ACC112 (cell line): ENCODE measurements around the gene STXBP6.
A peak's percentile ranks its signal among the peaks of the same experiment; 100 is the strongest.
"Not testable (repeated sequence)": the region's sequence is repeated elsewhere in the genome, so short reads cannot be mapped to it uniquely, and the experiment has no call there.

Source experiments
- H2AFZ ChIP-seq: fragments of 200-600 bp; sonication (generic); one replicate; pipeline ENCODE4 v1.6.0; 2017; ENCODE audit warnings: antibody characterized with exemption, low read length; ENCODE audit not compliant: unreplicated experiment
- H3K27ac ChIP-seq: fragments of 200-600 bp; sonication (generic); 2 replicates; pipeline ENCODE4 v1.5.1; 2014; ENCODE audit warnings: low read depth, mild to moderate bottlenecking, antibody characterized with exemption, low read length, moderate library complexity
- H3K27me3 ChIP-seq: fragments of 200-600 bp; sonication (generic); 2 replicates; pipeline ENCODE4 v1.6.1; 2014; ENCODE audit warnings: mild to moderate bottlenecking, antibody characterized with exemption, low read length, moderate library complexity, mixed read lengths; ENCODE audit not compliant: insufficient read depth
- H3K36me3 ChIP-seq: fragments of 200-600 bp; sonication (generic); 2 replicates; pipeline ENCODE4 v1.6.1; 2016; ENCODE audit warnings: mild to moderate bottlenecking, antibody characterized with exemption, low read length, moderate library complexity, mixed read lengths; ENCODE audit not compliant: insufficient read depth
- H3K4me1 ChIP-seq: fragments of 200-600 bp; sonication (generic); one replicate; pipeline ENCODE4 v1.6.1; 2016; ENCODE audit warnings: low read length, mixed read lengths; ENCODE audit not compliant: insufficient read depth, unreplicated experiment, control insufficient read depth
- H3K4me3 ChIP-seq: fragments of 200-600 bp; sonication (generic); 2 replicates; pipeline ENCODE4 v1.5.1; 2014; ENCODE audit warnings: mild to moderate bottlenecking, low read depth, low read length
- H3K79me2 ChIP-seq: fragments of 200-600 bp; sonication (generic); one replicate; pipeline ENCODE4 v1.6.0; 2016; ENCODE audit warnings: low read length; ENCODE audit not compliant: control insufficient read depth, unreplicated experiment, insufficient read depth

STXBP6 gene

GRCh38 chr14:24971255-24971654, 78.7 kb downstream of the STXBP6 start:
- Histone ChIP-seq H3K4me1 (peaks cover 7% of the 10 kb centered on the region), H3K27ac (no peak overlapping the region), H2AFZ (no peak overlapping the region), H3K4me3 (no peak overlapping the region), H3K36me3 (no peaks in the 10 kb centered on the region), H3K79me2 (no peaks in the 10 kb centered on the region), H3K27me3 (no peaks in the 10 kb centered on the region)

DNA sequence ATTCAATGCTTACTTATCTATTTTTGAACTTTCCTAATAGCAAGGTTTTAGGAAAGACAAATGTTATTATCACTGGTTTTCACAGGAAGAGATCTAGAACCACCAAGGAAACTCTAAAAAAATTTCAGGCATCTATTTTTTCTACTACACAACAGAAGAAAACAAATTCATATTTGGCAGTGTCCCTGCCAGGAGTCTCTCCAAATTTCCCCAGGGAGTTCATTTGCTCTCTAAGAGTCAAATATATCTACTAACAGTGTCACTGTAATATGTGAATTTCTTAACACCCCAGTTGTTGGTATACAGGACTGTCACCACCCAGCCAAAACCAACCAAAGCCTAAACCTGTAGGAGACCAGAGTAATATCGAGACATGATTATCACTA, 83.4 kb downstream of the STXBP6 start:
- no peaks in the 10 kb centered on the region for H3K36me3 ChIP-seq
- H2AFZ ChIP-seq = no peak overlapping the region
- no peaks in the 10 kb centered on the region for H3K27me3 ChIP-seq
- peaks cover 7% of the 10 kb centered on the region for H3K4me1 ChIP-seq
- H3K79me2 ChIP-seq = no peaks in the 10 kb centered on the region
- peak overlapping the region; percentile 32; the same call in 1 of the 2 replicates for H3K27ac ChIP-seq
- H3K4me3 ChIP-seq = no peak overlapping the region

DNA sequence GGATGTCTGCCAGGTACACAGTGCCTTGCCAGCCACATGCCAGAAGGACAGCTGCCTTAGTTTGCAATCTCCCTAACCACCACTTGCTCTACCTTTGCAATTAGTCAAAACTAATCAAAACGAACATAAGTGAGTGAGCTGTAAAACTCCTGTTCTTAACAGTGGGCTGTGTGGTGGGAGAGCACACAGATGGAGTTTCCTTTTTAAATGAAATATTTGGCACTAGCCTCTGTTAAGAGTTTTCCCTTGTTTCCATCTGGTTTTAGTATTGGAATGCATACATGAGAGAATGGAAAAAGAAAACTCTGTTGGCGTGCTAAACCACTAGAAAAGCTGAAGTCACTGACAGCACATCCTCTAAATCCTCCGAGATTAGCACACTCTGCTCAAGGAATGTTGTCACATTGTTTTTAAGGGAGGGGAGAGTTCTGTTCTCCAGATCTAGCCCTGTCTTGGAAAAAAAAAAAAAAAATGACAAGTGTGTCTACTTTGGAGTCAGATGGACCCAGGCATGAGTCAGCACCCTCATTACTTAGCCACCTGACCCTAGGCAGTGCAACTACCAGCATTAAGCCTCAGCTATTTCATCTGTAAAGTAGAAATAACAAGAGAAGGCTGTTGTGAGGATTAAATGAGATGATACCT, 83.9 kb downstream of the STXBP6 start:
- H3K79me2 ChIP-seq = no peaks in the 10 kb centered on the region
- H3K27ac ChIP-seq = peak overlapping the region; percentile 42; the same call in 1 of the 2 replicates
- no peak overlapping the region for H3K4me3 ChIP-seq
- no peaks in the 10 kb centered on the region for H3K27me3 ChIP-seq
- H3K4me1 ChIP-seq = peaks cover 7% of the 10 kb centered on the region
- H3K36me3 ChIP-seq = no peaks in the 10 kb centered on the region
- H2AFZ ChIP-seq = no peak overlapping the region

- H3K27ac ChIP-seq = peak overlapping the region; percentile 42; the same call in 1 of the 2 replicates
- no peak overlapping the region for H3K4me3 ChIP-seq
- peaks cover 7% of the 10 kb centered on the region for H3K4me1 ChIP-seq
- H3K27me3 ChIP-seq = no peaks in the 10 kb centered on the region
- no peaks in the 10 kb centered on the region for H3K79me2 ChIP-seq
- no peak overlapping the region for H2AFZ ChIP-seq
- H3K36me3 ChIP-seq = no peaks in the 10 kb centered on the region
Measured at GRCh38 chr14:24965578-24965933, 84.4 kb downstream of the STXBP6 start.

DNA sequence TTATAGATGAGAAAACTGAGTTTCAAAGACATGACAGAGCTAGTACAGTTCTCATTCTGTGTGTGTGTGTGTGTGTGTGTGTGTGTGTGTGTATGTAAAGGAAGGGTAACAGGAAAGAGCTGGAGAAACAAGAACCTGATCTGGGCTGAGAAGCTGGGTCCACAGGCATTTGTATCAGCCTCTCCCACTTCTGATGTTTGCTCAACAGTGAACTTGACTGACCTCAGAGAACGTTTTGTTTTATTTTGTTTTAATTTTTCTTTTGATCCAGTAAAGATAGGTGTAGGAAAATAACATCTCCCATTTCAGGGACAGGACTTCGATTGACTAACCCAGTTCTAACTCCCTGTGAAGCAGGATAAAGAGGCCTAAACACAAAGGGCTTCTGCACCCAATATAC, 85.4 kb downstream of the STXBP6 start:
- H2AFZ ChIP-seq = no peak overlapping the region
- no peak overlapping the region for H3K4me3 ChIP-seq
- H3K4me1 ChIP-seq = peaks cover 7% of the 10 kb centered on the region
- no peaks in the 10 kb centered on the region for H3K79me2 ChIP-seq
- H3K27ac ChIP-seq = no peak overlapping the region
- H3K36me3 ChIP-seq = no peaks in the 10 kb centered on the region
- no peaks in the 10 kb centered on the region for H3K27me3 ChIP-seq

GRCh38 chr14:24964048-24964447, 85.9 kb downstream of the STXBP6 start:
- Histone ChIP-seq H2AFZ (no peak overlapping the region), H3K79me2 (no peaks in the 10 kb centered on the region), H3K36me3 (no peaks in the 10 kb centered on the region), H3K4me3 (no peak overlapping the region), H3K4me1 (peaks cover 7% of the 10 kb centered on the region), H3K27me3 (no peaks in the 10 kb centered on the region), H3K27ac (no peak overlapping the region)

GRCh38 chr14:24962118-24962517, 87.8 kb downstream of the STXBP6 start:
- not testable (repeated sequence) for H2AFZ ChIP-seq, H3K4me3 ChIP-seq, H3K27me3 ChIP-seq, H3K4me1 ChIP-seq, H3K79me2 ChIP-seq, H3K27ac ChIP-seq, H3K36me3 ChIP-seq

GRCh38 chr14:24960816-24961215, 89.1 kb downstream of the STXBP6 start:
- no peaks in the 10 kb centered on the region for H3K36me3 ChIP-seq
- no peaks in the 10 kb centered on the region for H3K79me2 ChIP-seq
- no peak overlapping the region for H3K27ac ChIP-seq

GRCh38 chr14:24959791-24960331, 90.1 kb downstream of the STXBP6 start:
- no peak overlapping the region for H3K4me3 ChIP-seq
- no peak overlapping the region for H3K27ac ChIP-seq
- no peaks in the 10 kb centered on the region for H3K36me3 ChIP-seq
- no peak overlapping the region for H2AFZ ChIP-seq
- H3K4me1 ChIP-seq = no peaks in the 10 kb centered on the region
- H3K79me2 ChIP-seq = no peaks in the 10 kb centered on the region
- H3K27me3 ChIP-seq = no peaks in the 10 kb centered on the region

More at GRCh38 chr14:24960816-24961215, 89.1 kb downstream of the STXBP6 start:
- no peak overlapping the region for H3K4me3 ChIP-seq
- no peaks in the 10 kb centered on the region for H3K4me1 ChIP-seq
- no peaks in the 10 kb centered on the region for H3K27me3 ChIP-seq
- H2AFZ ChIP-seq = no peak overlapping the region

GRCh38 chr14:24958271-24958670, 91.7 kb downstream of the STXBP6 start:
- Histone ChIP-seq H3K4me1 (no peaks in the 10 kb centered on the region), H3K27me3 (no peaks in the 10 kb centered on the region), H3K79me2 (no peaks in the 10 kb centered on the region), H3K36me3 (no peaks in the 10 kb centered on the region), H3K27ac (no peak overlapping the region), H2AFZ (no peak overlapping the region), H3K4me3 (no peak overlapping the region)

DNA sequence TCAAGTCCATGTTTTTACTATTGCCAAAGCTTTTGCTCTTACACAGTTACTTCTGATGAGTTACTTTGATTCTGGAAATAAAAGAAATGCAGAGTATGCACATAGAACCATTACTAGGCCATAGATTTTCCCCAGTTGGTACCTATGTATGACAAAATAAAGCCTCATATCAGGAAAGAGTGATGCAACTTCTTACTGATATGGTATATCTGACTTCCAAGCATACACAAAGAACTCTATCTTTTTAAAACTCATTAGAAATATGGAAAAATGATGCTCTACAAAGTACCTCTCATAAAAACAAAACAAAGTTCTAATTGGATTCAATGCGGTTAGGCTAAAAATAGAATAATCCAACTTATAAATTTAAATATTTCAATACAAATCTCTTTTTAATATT, 92.1 kb downstream of the STXBP6 start:
- no peaks in the 10 kb centered on the region for H3K79me2 ChIP-seq
- H2AFZ ChIP-seq = no peak overlapping the region
- no peaks in the 10 kb centered on the region for H3K27me3 ChIP-seq
- no peaks in the 10 kb centered on the region for H3K4me1 ChIP-seq
- H3K27ac ChIP-seq = no peak overlapping the region
- H3K4me3 ChIP-seq = no peak overlapping the region
- no peaks in the 10 kb centered on the region for H3K36me3 ChIP-seq
